ENCODE measurements around the gene B3GLCT.
"Not testable (repeated sequence)": the region's sequence is repeated elsewhere in the genome, so short reads cannot be mapped to it uniquely, and the experiment has no call there.

The B3GLCT gene

DNA sequence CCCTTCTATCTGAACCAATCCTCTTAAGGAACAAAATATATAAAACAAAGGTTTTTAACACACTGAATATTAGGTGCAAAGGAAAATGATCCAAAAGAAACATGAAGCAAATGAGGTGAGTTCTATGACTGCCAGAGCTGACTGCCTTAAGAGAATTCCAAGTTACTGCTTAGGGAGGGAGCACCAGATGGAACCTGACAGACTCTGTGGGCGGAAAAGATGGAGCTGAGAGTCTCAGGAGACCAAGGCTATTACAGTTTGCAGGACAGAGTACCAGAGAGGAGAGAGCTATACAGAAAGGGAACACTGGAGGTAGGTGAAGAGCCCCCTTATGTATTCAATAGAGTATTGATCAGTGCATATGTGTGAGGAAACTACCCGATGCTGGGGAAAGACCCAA lies 87.2 kb downstream of the B3GLCT start:
- no peak for DNase-seq

DNA sequence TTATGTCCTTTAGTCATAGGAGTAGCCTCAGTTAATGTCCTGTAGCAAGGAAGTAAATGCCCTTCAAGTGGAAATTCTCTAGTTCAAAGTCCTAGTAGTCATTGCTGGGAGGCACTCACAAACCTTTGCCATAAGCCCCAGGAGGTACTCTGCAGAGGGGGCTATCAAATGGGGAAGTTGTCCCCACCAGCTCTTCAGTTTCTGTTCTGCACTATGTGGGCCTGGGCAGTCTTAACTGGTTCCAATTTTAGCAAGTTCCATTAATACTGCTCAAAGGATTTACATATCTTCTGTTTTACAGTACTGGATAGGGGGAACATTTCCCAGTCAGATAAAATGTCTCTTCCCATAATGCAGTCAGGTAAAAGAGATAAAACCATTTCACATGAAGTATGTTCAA lies 101.3 kb downstream of the B3GLCT start:
- no peak for DNase-seq

DNA sequence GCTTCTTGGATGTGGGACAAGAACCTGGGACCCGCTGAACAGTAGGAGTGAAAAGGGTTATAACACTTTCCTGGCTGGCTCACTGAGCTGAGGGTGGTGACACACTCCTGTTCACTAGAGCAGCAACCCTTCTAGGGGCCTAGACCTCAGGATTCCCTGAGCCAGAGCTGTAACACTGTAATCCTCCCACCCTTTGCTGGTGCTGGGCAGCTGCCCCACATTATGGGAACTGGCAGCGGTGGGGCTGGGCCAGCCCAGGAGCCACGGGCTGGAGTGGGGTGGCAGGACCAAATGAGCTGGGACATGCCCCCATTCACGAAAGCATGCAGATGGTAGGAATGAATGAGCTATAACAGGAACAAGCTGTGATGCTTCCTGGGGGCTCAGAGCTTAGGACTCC lies 110.6 kb downstream of the B3GLCT start:
- DNase-seq = no peak

DNA sequence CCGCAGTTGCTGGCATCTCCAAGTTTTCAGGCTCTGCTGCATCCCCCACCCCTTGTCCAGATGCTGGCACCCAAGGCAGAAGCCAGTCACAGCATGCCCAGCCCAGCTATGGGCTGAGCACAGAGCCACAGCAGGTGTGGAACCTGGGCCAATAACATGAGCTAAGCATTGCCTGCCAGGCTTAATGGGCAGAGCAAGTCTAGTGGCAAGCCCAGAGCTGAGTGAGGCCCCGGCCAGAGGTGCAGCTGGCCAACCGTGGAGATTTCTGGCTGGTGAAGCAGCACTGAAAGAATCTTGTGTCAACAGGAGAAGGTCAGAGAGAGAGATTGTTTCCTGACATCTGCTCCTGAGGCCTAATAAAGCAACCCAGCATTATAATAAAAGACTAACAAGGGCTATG lies 111.0 kb downstream of the B3GLCT start:
- DNase-seq = no peak

DNA sequence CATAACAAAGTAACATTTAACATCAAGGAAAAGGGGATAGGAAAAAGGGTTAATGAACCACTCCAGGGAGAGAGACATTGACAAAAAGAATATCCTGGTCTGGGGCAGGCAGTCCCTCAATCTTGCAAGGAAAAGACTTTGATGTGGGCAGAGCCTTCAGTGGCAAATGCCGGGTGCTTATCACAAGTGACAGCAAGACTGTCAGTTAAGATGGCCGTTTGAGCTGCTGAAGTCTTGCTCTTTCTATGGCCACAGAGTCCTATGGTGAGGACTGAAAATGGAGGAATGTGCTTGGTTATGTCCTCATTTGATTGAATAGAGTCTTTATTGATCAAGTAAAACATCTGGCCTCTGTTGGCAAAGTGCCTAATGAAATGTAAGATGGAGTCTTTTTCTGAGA lies 112.1 kb downstream of the B3GLCT start:
- no peak for DNase-seq

DNA sequence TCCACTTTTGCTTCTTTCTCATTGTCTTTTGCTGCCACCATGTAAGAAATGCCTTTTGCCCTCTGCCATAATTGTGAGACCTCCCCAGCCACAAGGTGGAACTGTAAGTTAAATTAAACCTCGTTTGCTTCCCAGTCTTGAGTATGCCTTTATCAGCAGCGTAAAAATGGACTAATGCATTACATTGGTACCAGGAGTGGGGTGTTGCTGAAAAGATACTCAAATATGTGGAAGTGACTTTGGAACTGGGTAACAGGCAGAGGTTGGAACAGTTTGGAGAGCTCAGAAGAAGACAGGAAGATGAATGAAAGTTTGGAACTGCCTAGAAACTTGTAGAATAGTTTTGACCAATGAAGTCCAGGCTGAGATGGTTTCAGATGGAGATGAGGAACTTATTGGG lies 115.2 kb downstream of the B3GLCT start:
- DNase-seq = no peak

DNA sequence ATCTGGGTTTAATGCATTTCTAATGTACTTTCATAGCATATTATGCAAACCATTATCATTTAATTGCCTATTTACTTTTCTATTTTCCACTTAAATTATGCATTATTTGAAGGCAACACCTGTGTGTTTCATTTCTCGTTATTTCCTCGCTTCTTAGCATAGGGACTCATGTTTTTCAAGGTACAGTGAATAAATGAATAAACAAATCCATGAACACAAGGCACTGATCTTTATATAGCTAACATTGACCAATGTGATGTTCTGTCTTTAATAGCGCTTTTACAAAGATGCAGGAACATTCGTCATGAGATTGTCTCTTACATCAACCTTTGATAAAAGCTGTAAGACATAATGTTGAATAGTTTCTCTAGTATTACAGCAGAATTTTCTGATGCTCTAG lies 121.2 kb downstream of the B3GLCT start:
- DNase-seq = no peak

DNA sequence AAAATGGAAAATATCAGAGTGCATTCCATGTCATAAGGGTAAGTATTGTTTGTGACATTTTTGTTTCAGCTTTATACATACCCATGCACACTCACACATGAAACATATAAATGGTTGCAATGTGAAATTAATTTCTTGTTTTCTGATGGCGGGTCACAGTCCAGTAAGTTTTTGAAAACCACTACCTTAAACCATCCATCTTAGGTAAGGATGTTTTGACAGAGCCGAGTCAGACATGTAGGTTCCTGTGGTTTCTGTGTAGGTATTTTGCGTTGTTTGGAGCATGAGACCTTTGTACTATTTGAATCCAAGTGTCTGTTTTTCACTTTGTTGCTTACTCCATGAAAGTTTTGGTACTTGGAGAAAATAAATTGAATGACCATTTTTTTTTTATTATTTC lies 121.7 kb downstream of the B3GLCT start:
- DNase-seq = no peak

DNA sequence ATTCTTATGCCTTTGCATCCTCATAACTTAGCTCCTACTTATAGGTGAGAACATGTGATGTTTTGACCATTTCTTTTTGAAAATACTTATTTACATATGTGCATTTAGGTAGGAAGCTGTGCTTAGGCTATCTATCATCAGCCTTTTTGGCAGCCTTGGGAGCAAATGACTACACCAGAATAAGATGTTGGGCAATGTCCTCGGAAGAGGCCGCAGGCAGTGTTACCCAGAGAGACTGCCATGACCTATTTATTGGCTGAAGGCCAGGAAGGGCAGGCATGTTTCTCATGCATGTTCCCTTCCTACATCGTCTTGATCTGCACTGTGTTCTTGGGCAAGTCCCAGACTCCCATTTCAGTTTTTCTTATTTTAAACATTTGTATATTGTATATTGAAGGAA lies 122.3 kb downstream of the B3GLCT start:
- DNase-seq = no peak

DNA sequence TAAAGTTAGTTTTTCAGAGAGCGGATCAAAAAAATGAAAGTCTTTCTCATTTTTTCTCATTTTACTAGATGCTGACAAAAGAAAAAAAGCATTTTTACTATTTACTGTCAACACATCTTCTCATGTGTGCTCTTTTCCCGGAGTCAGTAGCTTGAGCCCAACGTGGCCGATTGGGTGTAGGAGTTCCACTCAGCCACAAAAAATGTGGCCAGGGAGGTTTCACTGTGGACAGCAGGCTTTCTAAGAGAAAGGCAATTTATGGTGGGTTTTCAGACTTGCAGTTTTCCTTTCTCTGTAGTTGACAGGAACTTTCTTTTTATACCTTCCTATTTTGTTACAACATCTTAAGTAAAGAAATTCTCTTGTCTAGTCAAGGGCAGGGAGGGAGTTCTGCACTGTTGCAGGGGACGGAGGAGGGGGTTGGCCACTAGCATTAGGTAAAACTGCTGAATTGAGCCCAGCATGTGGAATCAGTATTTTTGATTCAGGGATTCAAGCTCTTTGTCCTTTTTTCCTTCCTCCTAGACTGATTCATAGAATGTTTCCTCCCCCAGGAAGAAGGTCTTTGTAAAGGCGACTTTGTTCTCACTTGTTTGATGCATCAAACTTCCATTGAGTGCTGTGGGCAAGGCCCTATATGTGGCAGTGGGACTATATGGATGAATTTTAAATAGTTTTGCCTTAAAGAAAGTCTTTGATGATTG lies 123.1 kb downstream of the B3GLCT start:
- no peak for DNase-seq

DNA sequence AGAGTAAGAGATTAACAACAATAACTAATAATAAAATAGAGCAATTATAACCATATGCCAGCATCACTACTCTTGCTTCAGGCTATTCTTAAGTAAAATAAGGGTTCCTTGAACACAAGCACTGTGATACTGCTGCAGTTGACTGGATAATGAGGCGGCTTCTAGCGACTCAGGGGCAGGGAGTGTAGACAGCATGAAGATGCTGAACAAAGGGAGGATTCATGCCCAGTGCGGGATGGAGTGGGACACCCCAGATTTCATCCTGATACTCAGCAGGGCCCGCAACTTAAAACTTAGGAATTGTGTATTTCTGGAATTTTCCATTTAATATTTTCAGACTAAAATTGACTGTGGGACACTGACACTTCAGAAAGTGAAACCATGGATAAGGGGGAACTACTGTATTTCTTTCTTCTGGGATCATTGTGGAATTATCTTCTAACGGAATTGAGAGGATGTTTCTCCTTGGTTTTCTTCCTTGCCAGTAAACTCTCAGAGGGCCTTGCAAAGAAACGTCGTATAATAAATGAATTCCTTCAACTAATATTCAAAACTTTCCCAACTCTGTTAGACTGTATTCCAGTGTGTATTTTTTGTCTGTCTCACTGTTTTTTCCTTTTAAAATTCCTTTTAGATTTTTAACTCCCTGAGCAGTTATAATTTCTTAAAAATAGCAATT lies 127.5 kb downstream of the B3GLCT start:
- no peak for DNase-seq

DNA sequence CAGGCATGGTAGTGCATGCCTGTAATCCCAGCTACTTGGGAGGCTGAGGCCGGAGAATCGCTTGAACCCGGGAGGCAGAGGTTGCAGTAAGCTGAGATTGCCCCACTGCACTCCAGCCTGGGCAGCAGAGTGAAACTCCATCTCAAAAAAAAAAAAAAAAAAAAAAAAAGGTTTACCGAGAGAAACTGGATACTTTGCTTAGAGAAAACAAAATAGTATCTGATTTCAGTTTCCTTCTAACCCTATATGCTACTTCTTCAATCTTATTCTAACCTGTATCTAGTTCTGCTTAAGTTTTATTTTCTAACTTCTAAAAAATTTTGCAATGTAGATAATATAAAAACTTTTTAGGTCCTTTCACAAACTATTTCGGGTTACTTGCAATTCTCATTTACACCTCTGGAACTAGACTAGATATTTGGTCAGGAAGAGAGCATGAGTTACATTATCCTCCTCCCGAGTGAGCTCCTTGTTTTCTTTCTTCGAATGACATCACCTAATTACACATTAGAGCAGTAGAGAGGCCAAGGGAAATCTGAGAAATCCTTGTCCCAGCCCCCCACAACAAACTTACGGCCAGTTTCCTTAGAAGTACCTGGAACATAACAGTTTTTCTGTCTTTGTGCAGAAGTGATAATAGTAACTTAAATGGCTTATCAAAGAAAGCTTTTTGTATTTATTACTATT lies 128.9 kb downstream of the B3GLCT start:
- DNase-seq = no peak

DNA sequence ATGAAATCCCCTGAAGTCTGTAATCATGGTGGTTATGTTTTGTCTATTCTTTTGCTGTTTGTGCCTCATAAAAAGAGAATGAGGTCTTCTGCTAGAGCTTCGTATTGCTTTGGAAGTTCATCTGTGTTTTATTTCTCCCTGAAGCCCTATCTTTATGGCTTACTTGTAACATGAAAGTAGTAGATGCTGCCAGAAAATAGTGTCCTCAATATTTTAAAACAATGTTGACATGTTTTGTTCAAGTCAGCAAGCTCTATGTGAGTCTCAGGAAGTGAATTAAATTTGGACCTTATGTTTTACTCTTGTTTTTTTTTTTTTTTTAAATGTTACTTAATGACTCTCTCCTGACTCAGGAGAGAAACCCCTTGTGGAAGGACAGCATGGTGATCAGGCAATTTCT lies 130.5 kb downstream of the B3GLCT start:
- no peak for DNase-seq

DNA sequence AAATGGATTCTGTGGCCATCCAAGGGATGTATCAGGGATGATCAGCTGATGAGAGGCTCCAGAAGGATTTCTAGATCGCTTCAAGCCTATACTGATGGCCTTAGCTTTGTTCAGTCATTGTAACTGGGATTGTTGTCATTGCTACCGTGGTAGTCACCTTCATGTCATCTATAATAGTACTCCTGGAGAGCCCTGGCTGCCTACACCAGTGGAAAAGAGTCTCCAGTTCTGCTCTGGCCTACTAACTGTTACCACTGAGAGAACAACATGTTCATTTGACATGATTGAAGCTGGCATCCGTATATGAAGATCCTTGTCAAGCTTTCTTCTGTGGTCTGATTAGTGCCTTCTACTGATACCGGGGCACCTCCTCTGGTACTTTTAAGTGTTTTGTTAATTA lies 131.3 kb downstream of the B3GLCT start:
- DNase-seq = no peak

DNA sequence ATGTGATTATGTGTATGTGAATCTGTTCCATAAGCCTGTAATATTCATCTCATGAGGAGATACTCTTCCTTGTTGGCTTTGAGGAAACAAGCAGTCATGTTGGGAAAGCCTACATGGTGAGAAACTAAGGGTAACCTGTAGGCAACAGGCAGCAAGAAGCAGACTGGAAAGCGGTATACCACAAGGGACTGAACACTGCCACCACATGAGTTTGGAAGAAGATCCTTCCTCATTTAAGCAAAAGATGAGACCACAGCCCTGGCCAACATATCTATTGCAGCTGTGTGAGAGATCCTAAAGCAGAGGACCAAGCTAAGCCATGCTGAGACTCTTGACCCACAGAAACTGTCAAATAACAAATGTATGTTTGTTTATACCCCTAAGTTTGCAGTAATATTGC lies 134.8 kb downstream of the B3GLCT start:
- DNase-seq = no peak

DNA sequence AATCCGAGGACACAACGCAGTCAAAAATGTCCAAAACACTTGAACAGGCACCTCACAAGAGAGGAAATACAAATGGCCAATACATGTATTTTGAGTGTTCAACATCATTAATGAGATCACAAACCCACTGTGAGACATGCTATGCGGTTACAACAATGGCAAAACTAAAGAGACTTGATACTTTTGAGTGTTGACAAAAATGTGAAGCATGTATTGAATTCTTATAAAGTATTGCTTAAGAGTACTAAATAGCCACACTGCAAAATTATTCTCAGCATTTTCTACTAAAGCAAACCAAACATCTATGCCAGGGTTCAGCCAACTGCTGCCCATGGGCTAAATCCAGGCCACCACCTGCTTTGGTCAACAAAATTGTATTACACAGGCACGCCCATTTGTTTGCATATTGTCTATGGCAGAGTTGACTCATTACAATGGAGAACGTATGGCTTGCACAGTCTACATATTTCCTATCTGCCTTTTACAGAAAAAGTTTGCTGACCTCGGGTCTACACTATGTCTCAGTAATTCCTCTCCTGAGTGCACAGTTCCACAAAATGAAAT lies 135.3 kb downstream of the B3GLCT start:
- no peak for DNase-seq

DNA sequence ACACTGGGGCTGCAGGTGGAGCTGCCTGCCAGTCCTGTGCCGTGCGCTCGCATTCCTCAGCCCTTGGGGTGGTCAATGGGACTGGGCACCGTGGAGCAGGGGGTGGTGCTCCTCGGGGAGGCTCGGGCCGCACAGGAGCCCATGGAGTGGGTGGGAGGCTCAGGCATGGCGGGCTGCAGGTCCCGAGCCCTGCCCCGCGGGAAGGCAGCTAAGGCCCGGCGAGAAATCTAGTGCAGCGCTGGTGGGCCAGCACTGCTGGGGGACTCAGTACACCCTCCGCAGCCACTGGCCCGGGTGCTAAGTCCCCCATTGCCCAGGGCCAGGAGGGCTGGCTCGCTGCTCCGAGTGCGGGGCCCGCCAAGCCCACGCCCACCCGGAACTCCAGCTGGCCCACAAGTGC lies 139.8 kb downstream of the B3GLCT start:
- DNase-seq = not testable (repeated sequence)

DNA sequence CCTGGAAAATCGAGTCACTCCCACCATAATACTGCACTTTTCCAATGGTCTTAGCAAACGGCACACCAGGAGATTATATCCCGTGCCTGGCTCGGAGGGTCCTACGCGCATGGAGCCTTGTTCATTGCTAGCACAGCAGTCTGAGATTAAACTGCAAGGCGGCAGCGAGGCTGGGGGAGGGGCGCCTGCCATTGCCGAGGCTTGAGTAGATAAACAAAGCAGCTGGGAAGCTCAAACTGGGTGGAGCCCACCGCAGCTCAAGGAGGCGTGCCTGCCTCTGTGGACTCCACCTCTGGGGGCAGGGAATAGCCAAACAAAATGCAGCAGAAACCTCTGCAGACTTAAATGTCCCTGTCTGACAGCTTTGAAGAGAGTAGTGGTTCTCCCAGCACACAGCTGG lies 141.1 kb downstream of the B3GLCT start:
- DNase-seq = not testable (repeated sequence)

DNA sequence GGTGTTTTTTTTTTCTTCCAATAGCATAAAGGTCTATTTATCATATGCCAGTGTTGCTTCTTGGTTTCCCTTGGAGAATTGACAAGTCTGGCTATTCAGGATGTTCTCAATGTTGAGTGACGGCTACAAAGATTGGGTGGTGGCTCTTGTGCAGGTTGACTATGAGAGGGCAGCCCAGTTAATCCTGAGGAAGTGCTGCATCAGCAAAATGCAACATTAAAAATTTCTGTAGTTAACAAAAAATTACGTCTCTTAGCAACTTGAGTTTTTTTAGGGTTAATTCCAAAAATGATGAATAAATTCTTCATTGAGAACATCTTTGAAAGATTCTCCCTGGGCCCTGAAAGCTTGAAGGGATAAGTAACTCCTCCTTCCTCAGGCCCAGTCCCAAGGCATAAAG lies 147.1 kb downstream of the B3GLCT start:
- no peak for DNase-seq

DNA sequence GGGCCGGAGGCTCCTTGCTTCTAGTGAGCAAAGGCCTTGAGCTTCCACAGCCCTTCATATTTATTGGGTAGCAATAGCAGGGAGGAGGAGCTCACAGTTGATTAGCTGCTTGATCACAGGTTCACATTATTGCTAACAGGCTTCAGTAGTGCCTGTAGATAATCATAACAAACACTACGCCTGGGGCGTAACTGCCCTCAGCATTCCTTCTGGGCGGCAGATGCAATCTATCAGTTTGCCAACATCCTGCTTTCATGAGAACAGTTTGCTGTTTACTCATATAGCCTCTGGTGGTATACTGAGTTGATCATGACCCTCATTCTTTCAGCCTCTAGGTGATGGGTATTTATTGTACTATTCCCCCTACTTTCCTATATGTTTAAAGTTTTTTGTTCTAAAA lies 149.4 kb downstream of the B3GLCT start:
- DNase-seq = no peak

DNA sequence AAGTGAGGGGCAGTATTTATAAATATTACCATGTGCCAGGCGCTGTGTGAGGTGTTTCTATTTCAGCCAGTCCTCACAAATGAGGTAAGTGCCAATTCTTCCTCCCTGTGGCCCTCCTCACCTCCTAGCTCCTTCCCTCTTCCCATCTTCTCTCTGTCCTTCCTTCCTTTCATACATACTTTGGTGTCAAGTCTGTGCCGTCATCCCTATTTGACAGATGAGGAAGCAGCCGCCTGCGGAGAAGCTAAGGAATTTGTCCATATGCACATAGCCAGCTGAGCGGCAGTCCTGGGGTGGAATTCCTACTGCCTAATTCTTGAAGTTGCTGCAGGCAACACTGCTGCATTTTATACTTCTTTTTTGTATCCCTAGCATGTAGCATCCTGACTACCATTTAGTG lies 150.8 kb downstream of the B3GLCT start:
- DNase-seq = no peak

DNA sequence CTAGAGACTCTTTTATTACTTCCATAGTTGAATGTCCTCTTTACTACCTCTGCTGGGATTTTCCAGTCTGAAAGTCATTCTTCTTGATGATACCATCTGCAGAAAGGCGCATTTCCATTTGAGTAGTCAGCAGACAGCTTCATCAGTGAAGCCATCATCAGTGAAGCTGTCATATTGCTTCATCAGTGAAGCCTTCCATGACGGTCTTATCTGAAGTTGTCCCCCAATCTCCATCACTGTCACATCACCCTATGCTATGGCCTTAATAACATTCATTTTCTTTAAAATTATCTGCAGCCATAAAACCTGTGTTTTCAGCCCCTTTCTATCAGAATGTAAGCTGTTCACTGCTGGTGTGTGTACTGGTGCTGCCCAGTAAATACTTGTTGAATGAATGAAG lies 151.6 kb downstream of the B3GLCT start:
- no peak for DNase-seq

DNA sequence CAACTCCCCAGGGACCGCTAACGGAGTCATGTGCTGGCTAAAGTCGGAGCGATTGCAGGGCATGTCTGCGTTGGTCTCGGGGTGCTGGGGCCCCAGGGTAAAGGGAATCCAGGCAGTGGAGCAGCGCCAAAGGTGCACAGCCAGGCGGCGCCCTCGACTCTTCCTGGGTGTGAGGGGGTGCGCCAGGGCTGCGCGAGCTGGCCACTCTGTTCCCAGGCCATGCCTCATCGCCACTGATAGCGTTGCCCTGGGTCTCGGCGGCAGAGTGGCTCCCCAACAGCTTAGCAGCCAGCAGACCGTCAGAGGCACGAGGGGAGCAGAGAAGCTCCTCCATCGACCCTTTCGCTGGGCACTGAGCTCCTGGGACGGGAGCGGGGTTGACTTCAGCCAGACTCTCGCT lies 152.7 kb downstream of the B3GLCT start:
- DNase-seq = no peak

DNA sequence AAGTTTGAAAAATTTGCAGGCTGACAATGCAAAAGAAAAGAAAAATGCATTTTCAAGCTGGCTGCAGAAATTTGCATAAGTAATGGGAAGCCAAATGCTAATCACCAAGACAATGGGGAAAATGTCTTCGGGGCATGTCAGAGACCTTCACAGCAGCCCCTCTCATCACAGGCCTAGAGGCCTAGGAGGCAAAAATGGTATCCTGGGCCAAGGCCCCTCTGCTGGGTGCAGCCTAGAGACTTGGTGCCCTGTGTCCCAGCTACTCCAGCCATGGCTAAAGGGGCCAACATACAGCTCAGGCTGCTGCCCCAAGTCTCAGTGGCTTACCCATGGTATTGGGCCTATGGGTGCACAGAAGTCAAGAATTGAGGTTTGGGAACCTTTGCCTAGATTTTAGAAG lies 155.2 kb downstream of the B3GLCT start:
- DNase-seq = no peak

All from activated CD4-positive, CD25-positive, alpha-beta regulatory T cell treated with anti-CD3 and anti-CD28 coated beads, Interleukin-2, amount 50 U/mL, for 72 hours (primary cell).